Measurements from ENCODE around the gene RGS9.

Gene RGS9

GRCh38 chr17:65261682-65262636 is 124.8 kb downstream of the RGS9 start:
- DNase-seq, result no peak

- no peak for DNase-seq
These were observed 128.1 kb downstream of the RGS9 start for GRCh38 chr17:65265276-65265675.

- DNase-seq, result no peak
These were observed 131.7 kb downstream of the RGS9 start for GRCh38 chr17:65268832-65269231.

GRCh38 chr17:65270499-65271253 is 133.5 kb downstream of the RGS9 start:
- DNase-seq, result no peak

GRCh38 chr17:65271296-65271695 is 134.1 kb downstream of the RGS9 start:
- DNase-seq, result no peak

Data from Kasumi-1 (cell line).